NCI-H748 treated with DMSO at 0.1 percent for 48 hours (cell line): ENCODE measurements around the gene NYAP2.
A peak's percentile ranks its signal among the peaks of the same experiment; 100 is the strongest.

Experiments
- DNase-seq: peaks from one replicate; lab custom pipeline; 2025; lab: John Stamatoyannopoulos, UW

The NYAP2 gene

GRCh38 chr2:225428360-225428759 is 28.9 kb downstream of the NYAP2 start:
- peak; percentile 30 for DNase-seq

DNA sequence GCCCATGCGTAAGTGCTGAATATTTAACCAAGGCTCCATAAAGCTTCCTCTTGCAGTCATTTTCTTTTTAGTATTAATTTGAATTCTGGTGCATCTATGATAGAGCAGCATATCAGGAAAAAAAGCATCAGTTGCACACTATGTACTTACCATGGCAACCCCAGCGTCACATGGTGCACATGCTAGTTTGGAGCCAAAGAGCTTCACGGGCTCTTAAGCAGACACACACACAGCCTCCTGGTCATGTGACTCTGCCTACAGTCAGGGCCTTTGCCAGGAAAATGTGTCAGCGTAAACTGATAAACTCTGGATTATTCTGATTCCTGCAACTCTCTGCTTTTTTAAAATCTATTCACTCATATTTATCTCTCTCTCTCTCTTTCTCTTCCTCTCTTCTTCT is 30.2 kb downstream of the NYAP2 start:
- DNase-seq = no peak

DNA sequence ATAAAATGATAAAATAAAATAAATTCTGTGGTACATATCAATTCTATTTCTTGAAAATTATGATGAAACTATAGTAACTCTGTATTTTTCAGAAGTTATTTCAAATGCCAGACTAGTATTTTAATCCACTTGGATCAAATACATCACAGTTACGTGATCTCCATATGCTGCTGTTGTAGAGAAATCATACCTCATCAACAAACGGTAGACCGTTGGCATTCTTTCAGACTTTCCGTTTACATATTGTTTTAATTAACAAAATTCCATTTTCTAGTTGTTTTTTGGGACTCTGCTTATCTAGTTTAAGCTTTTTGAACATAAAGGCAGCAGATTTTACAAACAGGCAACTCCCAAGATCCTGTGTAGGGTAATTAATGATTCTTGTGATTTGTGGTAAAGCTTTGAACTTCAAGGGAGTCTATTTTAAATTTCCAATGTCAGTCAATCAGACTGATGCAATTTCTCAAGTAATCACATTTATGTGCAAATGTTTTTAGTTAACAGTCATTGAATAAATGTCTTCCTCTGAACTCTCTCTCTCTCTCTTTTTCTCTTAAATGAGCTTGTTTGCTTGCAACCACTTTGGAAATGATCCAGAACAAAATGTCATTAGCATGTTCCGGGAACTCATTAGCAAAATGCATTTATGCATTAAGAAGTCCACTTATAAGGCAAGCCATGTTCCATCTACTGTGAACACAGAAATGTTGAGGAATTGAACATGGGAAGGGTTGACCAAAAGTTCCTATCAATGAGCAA is 31.8 kb downstream of the NYAP2 start:
- DNase-seq = no peak

GRCh38 chr2:225434014-225434413 is 34.5 kb downstream of the NYAP2 start:
- no peak for DNase-seq

DNA sequence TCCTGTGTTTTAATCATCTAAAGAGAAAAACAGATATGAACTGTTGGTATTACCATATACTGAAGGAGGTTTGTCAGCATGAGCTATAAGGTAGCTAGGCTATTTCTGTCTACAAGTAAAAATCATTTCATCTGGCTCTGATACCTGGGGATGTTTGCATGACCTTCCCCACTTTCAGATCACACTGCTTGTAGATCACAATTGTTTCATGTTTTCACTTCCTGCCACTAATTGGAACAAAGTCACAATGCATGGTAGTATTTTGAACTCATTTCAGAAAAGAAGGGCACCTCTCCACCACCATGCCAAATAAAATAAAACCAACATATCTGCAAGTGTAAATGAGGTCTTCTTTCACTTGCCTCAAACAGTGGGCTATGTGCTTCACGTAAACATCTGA is 37.8 kb downstream of the NYAP2 start:
- DNase-seq = no peak

DNA sequence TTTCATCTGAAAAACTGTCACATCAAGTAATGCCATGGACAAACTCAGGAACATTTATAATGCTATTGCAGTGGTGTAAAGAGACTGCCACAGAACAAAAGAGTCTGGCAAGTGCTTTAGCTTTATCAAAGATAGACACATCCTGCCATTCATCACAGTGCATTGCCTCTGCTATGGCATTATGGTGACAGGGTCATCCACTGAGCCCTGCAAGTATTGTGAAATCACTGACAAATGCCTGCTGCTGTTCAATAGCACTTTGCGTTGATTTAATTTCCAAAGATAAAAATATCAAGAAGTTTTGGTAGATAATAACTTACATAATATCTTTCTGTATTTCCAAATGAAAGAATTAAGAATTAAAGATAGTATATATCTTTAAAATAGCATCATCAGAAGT is 38.7 kb downstream of the NYAP2 start:
- DNase-seq = no peak

- no peak for DNase-seq
These were observed 53.2 kb downstream of the NYAP2 start for GRCh38 chr2:225452677-225453076.

DNA sequence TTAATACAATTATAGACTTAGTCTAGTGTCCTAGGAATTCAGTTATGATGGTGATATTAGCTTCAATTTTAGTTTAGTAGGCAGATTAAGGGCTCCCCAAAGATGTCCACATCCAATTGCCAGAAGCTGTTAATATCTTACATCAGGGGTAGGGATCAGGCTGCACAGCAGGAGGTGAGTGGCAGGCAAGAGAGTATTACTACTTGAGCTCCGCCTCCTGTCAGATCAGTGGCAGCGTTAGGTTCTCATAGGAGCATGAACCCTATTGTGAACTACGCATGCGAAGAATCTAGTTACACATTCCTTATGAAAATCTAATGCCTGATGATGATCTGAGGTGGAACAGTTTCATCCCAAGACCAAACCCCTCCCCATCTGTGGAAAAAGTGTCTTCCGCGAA is 54.9 kb downstream of the NYAP2 start:
- DNase-seq = no peak

DNA sequence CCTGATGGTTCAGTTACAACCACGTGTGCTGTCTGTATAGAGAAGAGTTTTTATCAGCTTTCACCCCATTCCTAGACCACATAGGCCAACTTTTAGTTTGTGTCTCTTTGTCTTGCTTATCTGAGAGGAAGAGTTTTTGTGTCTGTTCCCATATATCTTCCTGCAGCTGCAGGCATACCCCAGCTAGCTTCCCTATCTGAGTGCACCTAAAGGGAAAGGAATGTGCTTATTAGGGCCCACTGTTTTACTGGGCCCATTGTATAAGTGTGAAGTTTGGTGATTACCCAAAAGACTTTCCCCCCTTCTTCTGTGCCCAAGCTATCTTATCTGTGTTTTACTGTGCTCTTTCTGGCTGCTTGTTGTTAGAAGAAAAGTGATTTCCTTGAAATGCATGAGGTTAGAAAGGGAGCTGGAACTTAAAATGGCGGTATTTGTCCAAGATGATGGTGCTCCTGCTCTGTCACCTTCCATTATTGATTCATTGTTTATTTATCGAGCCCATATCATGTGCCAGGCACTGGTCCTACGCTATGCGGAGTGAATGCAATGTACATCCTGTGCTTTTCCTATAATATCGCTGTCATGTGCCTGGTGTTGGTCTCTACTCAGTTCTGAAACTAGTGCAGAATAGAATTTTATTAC is 57.2 kb downstream of the NYAP2 start:
- DNase-seq = no peak

DNA sequence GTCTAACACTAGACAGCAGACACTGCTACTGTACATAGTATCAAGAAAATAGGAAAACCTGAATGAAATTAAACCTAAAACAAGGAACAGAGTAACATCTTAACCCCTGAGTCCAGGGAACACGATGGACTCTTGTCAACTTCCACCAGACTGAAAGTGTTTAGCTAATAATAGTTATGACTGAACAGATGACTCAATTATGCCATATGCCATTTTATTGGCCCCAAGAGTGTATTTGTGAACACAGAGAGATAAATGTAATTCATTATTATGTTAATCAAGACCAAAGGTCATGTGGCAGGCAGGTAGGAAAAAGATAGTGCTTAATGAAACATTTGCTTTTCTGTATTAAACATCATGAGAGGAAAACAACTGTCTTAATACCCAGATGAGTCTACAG is 58.0 kb downstream of the NYAP2 start:
- DNase-seq = peak; percentile 49

DNA sequence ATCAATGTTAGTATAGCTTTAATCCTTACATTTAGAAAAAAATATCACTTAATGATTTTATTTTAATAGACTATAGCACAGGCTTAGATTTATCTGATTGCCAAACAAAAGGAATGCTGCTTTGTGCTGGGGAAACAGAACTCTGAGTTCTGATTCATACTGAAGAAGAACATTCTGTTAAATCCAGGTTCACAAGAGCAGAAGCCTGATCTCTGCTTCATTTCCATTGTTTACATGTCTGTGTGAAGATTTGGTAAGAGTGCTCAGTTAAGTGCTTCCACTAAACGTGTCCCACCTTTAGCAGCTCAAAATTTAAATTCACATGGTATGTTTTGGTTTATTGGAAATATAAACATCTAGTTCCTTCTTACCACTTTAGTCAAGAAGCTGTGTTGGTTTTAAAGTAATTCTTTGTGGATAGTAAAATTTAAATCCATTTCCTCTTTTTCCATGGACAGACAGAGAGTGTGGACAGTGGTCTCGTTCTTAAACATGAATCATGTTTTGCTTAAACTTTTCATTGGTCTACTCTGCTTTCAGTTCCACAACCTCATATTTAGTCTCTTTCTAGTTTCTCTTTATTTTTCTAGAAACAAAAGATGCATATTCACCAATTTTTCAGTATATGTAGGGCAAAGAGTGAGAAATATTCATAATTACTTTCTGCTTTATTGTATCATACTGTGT is 59.1 kb downstream of the NYAP2 start:
- no peak for DNase-seq

DNA sequence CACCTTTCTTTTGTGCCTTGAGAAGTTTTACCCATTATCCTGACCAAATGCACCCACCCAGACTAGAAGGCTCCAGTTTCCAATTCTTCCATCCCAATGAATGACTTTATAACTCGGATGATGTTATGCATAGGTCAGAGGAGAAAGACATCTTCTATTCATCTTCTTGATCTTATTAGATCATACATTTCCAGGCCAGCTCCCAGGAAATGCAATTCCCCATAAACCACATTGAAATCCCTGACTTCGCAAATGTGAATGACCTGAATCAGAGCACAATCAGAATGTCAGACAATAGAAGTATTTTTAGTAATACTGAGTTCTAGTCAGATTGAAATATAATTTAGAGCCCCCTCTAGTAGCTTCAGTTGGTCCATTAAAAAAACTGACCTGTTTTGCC is 62.9 kb downstream of the NYAP2 start:
- no peak for DNase-seq

DNA sequence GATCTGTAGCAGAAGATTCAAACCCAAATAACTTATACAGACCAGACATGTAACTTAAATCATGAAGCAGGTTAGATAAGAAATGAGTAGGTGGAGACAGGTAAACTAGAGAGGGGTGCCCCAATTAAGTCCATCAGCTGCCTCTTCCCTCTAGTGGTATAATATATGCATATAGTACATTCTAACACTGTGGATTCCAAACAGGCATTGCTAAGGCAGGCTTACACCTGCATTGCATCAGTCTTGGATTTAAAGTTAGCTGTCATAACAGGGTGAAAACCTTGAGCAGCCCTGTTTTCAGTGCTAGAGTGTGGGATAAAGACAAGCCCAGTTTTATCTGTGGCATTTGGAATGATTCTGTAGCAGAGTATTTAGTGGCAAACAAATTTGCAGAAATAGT is 63.4 kb downstream of the NYAP2 start:
- DNase-seq = no peak

DNA sequence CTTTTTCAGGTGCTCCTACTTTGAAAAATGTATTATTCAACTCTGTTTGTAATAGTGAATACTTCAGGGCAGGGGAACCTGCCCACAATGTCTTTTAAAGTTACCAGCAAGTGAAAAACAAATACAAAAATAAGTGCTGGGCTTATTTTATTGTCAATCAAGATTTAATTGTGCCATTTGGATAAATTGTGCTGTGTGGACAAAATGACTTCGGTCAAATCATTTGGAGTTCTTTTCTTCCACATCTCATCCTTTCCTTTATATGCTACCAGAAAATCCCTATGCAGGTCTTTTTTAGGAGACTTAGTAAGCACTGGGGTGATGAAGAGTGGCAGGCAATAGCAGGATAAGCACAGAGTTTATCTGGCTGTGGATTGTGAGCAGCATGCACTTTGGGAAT is 63.9 kb downstream of the NYAP2 start:
- no peak for DNase-seq

- DNase-seq = no peak
These were observed 65.0 kb downstream of the NYAP2 start for GRCh38 chr2:225464346-225465025.

DNA sequence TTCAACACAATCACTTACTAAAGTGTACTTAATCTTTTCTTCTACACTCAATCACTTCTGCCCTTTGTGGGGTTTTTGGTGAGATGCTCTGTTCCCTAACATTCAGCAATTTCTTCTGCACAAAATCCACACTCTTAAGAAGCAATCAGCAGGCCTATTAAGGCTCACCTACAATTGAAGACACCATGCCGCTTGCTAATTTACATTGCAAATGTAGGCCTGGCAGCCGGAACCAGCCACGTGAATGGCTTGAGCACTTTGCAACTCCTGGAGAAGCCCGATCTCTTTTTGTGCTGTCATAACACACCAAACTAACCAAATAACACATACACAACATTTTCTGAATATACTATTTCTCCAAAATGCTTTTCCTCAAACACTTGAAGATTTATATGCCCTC is 66.3 kb downstream of the NYAP2 start:
- no peak for DNase-seq

DNA sequence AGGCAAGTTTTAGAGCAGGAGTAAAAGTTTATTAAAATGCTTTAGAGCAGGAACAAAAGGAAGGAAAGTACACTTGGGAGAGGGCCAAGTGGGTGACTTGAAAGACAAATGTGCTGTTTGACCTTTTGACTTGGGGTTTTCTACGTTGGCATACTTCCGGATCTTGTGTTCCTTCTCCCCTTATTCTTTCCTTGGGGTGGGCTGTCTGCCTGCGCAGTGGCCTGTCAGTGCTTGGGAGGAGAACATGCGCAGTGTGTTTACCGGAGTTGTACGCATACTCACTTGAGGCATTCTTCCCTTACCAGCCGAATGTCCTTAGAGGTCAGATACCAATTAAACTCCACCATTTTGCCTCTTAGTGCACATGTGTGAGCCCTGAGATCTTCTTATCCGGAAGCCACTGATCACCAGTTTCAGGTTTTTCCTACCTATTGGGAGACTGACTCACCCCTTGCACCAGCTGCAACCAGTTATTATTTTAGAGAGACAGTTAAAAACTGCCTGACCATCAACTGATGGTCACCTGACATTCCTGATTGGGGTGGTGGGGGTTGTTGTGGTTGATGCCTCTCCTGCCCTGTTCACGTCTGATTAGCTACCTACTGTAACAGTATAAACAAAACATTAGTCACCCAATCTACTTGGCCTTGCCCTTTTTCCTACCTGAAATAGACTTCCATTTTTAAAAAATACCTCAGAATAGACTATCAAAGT is 67.5 kb downstream of the NYAP2 start:
- DNase-seq = no peak

DNA sequence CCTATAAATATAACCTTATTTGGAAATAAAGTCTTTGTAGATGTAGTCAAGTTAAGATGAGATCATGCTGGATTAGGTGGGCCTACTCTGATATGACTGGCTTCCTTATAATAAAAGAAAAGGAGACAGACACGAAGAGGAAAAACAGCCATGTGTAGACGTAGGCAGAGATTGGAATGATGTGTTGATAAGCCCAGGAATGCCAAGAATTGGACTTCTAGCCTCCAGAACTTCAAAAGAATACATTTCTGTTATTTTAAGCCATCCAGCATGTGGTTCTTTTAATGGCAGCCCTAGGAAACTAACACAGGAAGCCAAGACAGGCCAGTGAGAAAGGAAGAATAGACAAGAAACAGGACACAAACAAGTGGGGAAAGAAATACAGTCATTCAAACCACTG is 68.6 kb downstream of the NYAP2 start:
- no peak for DNase-seq

GRCh38 chr2:225471039-225471438 is 71.5 kb downstream of the NYAP2 start:
- no peak for DNase-seq

DNA sequence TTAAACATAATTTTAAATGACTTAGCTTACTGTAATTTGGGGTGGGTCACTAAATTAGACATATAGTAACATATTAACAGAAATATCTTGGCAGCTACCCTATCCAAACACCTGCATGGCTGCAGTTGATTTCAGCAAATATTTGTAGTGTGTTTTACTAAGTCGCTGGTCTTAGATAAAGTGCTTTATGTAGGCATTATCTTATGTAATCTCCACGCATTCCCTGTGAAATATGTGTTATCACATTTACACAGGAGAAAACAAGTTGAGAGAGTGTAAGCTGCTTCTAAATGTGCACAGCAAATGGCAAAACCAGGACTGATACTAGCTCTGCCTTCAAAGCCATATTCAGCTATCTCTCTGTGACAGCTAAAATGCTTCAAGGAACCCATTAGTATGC is 72.0 kb downstream of the NYAP2 start:
- DNase-seq = peak; percentile 37

DNA sequence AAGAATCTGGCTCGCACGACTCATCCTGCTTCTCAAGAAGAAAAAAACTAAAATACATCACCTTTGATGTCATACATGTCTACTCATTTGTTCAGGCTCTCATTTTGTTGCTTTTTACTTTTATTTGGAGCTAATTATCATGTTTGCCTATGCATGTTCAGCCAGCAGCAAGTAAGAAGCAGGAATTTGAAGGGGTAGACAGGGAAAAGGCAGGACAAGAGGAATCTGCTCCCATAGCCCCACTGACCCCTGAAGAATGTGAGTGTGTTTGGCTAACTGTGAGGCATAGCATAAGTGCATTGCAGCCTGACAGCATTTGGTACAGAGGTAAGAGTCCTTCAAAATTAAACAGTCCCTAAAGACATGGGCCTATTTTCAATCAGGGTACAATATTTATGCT is 72.7 kb downstream of the NYAP2 start:
- DNase-seq = no peak

DNA sequence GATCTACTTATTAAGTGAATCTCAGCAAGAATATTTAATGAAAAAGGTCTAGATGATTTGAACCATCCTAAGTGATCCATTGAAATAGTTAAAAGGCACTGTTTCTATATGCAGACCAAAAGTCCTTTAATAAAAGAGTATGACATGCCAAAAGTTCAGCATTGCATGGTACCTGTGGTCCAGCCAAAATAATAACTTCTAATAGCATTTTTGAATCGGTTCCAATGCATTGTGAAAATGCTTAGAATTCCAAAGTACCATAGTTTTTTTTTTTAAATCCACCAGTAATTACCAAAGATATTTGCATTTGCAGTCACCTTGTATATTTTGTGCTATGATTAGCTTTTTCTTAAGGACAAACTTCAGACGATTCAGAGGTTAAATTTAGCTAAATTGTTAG is 79.9 kb downstream of the NYAP2 start:
- DNase-seq = no peak
